Smooth muscle cell (in vitro differentiated cells): ENCODE data around the gene CCDC91. TPM values are rescaled to one million over a fixed set of nuclear protein-coding genes. Genes with fewer than 3 reads are reported as not detected.

ENCODE experiments used
- DNase-seq: peaks from one replicate; lab custom pipeline; 2025; ENCODE audit not compliant: unreplicated experiment; lab: John Stamatoyannopoulos, UW
- H2AFZ ChIP-seq: fragments of 200-600 bp; sonication (generic); 2 replicates; pipeline ENCODE4 v1.6.0; 2016; ENCODE audit warnings: antibody characterized with exemption, low read depth, mild to moderate bottlenecking
- H3F3A ChIP-seq: fragments of 200-600 bp; sonication (generic); 2 replicates; pipeline ENCODE4 v1.6.0; 2017; ENCODE audit warnings: antibody characterized with exemption, low read depth
- H3K27ac ChIP-seq: fragments of 200-600 bp; sonication (generic); 2 replicates; pipeline ENCODE4 v1.5.1; 2016; ENCODE audit warnings: low read depth, mild to moderate bottlenecking
- H3K27me3 ChIP-seq: fragments of 200-600 bp; sonication (generic); 2 replicates; pipeline ENCODE4 v1.6.1; 2016; ENCODE audit warnings: low read depth, mild to moderate bottlenecking
- H3K36me3 ChIP-seq: fragments of 200-600 bp; sonication (generic); 2 replicates; pipeline ENCODE4 v1.5.1; 2016; ENCODE audit warnings: low read depth
- H3K4me1 ChIP-seq: fragments of 200-600 bp; sonication (generic); 2 replicates; pipeline ENCODE4 v1.5.1; 2016; ENCODE audit warnings: low read depth
- H3K4me2 ChIP-seq: fragments of 200-600 bp; sonication (generic); 2 replicates; pipeline ENCODE4 v1.6.0; 2016; ENCODE audit warnings: mild to moderate bottlenecking
- H3K4me3 ChIP-seq: fragments of 200-600 bp; sonication (generic); 2 replicates; pipeline ENCODE4 v1.5.1; 2016; ENCODE audit warnings: mild to moderate bottlenecking
- H3K79me2 ChIP-seq: fragments of 200-600 bp; sonication (generic); 2 replicates; pipeline ENCODE4 v1.6.0; 2016; ENCODE audit warnings: low read depth, mild to moderate bottlenecking
- H3K9ac ChIP-seq: fragments of 200-600 bp; sonication (generic); 2 replicates; pipeline ENCODE4 v1.6.0; 2016; ENCODE audit warnings: low read depth
- H3K9me3 ChIP-seq: fragments of 200-600 bp; sonication (generic); replicated peaks from 2 replicates; pipeline ENCODE4 v1.5.1; 2016; ENCODE audit warnings: low read depth
- H4K20me1 ChIP-seq: fragments of 200-600 bp; sonication (generic); 2 replicates; pipeline ENCODE4 v1.6.0; 2016; ENCODE audit warnings: low read depth
- CTCF ChIP-seq: fragments of 200-600 bp; sonication (generic); IDR thresholded peaks from 2 replicates; pipeline ENCODE4 v1.5.1; 2017; ENCODE audit warnings: borderline replicate concordance, mild to moderate bottlenecking, antibody characterized with exemption; ENCODE audit not compliant: insufficient read depth, poor library complexity, severe bottlenecking
- WGBS: methylation state at CpG from one replicate; pipeline ENCODE4 v1.1.7; 2016; ENCODE audit warnings: low lambda C conversion rate; 5-methylcytosine and 5-hydroxymethylcytosine counted together
- polyA plus RNA-seq: library from polyadenylated mRNA; unstranded; fragments of >200 nt; fragmentation: Nextera tagmentation; extraction: Ambion mirVana; gene quantifications from 2 replicates; pipeline ENCODE4 v1.2.1, GENCODE V29; 2016
- total RNA-seq: library from RNA; depleted of rRNA; stranded (reverse); fragments of >200 nt; gene quantifications from 2 replicates; pipeline ENCODE4 v1.2.3, GENCODE V29; 2014

CCDC91 gene
- total and polyA plus RNA-seq, 2 experiments from 2014 or later: 20.1 to 23.7 TPM

- no peak overlapping the region for H3K4me3 ChIP-seq
- H3K36me3 ChIP-seq: no peaks in the 10 kb centered on the region
- H3K4me1 ChIP-seq: no peaks in the 10 kb centered on the region
- no peak overlapping the region for H2AFZ ChIP-seq
- no peaks in the 10 kb centered on the region for H3F3A ChIP-seq
- no peak overlapping the region for H3K27ac ChIP-seq
- DNase-seq: no peak
- no peak overlapping the region for H3K9ac ChIP-seq
- no peaks in the 10 kb centered on the region for H4K20me1 ChIP-seq
- WGBS: 15% methylated on average over 3 of the region's 3 CpGs
- no peaks in the 10 kb centered on the region for H3K27me3 ChIP-seq
- TF ChIP-seq CTCF: no peak
- no peaks in the 10 kb centered on the region for H3K9me3 ChIP-seq
- H3K4me2 ChIP-seq: no peak overlapping the region
- H3K79me2 ChIP-seq: no peaks in the 10 kb centered on the region
Measured at GRCh38 chr12:28568118-28568517, 377.9 kb downstream of the CCDC91 start.

- H2AFZ ChIP-seq: no peak overlapping the region
- H3K4me3 ChIP-seq: no peak overlapping the region
- no peaks in the 10 kb centered on the region for H3K27me3 ChIP-seq
- H3K9ac ChIP-seq: no peak overlapping the region
- no peak for TF ChIP-seq CTCF
- H3K36me3 ChIP-seq: no peaks in the 10 kb centered on the region
- no peaks in the 10 kb centered on the region for H3K9me3 ChIP-seq
- no peak overlapping the region for H3K4me2 ChIP-seq
- no peak for DNase-seq
- no peaks in the 10 kb centered on the region for H3K79me2 ChIP-seq
- no peak overlapping the region for H3K27ac ChIP-seq
- no peaks in the 10 kb centered on the region for H4K20me1 ChIP-seq
- H3K4me1 ChIP-seq: no peaks in the 10 kb centered on the region
- WGBS: 75% methylated on average over 6 of the region's 6 CpGs
- H3F3A ChIP-seq: no peaks in the 10 kb centered on the region
Measured at GRCh38 chr12:28568704-28569103, 378.4 kb downstream of the CCDC91 start.

- WGBS: 58% methylated on average over 3 of the region's 3 CpGs
- H3K4me2 ChIP-seq: peak overlapping the region; percentile 3
- no peaks in the 10 kb centered on the region for H3K27me3 ChIP-seq
- no peaks in the 10 kb centered on the region for H3K79me2 ChIP-seq
- no peaks in the 10 kb centered on the region for H3K36me3 ChIP-seq
- H3K9me3 ChIP-seq: no peaks in the 10 kb centered on the region
- no peak overlapping the region for H3K4me3 ChIP-seq
- H3K9ac ChIP-seq: no peak overlapping the region
- TF ChIP-seq CTCF: no peak
- no peak for DNase-seq
- H3K27ac ChIP-seq: no peak overlapping the region
- no peaks in the 10 kb centered on the region for H3K4me1 ChIP-seq
- H3F3A ChIP-seq: no peaks in the 10 kb centered on the region
- no peak overlapping the region for H2AFZ ChIP-seq
- H4K20me1 ChIP-seq: no peaks in the 10 kb centered on the region
Measured at GRCh38 chr12:28569698-28570411, 379.6 kb downstream of the CCDC91 start.

- no peak overlapping the region for H3K9ac ChIP-seq
- H2AFZ ChIP-seq: no peak overlapping the region
- no peak overlapping the region for H3K27ac ChIP-seq
- H3K27me3 ChIP-seq: no peaks in the 10 kb centered on the region
- peaks cover 6% of the 10 kb centered on the region for H3F3A ChIP-seq
- no peaks in the 10 kb centered on the region for H4K20me1 ChIP-seq
- no peak overlapping the region for H3K4me2 ChIP-seq
- no peaks in the 10 kb centered on the region for H3K4me1 ChIP-seq
- H3K9me3 ChIP-seq: no peaks in the 10 kb centered on the region
- TF ChIP-seq CTCF: no peak
- no peak for DNase-seq
- H3K4me3 ChIP-seq: no peak overlapping the region
- H3K79me2 ChIP-seq: no peaks in the 10 kb centered on the region
- H3K36me3 ChIP-seq: no peaks in the 10 kb centered on the region
- WGBS: 84% methylated on average over 3 of the region's 3 CpGs
Measured at GRCh38 chr12:28570811-28571210, 380.6 kb downstream of the CCDC91 start.
